ENCODE measurements around the gene TTLL5.

TTLL5 gene

GRCh38 chr14:75861161-75861621 is 200.1 kb downstream of the TTLL5 start:
- no peak for DNase-seq (ENCODE audit: low read depth in 2 of 2)

GRCh38 chr14:75863221-75863620 is 202.2 kb downstream of the TTLL5 start:
- DNase-seq (ENCODE audit: low read depth in 2 of 2): no peak

- no peak for DNase-seq (ENCODE audit: low read depth in 2 of 2)
These were observed 203.3 kb downstream of the TTLL5 start for GRCh38 chr14:75864352-75864751.

GRCh38 chr14:75865531-75865930 is 204.5 kb downstream of the TTLL5 start:
- DNase-seq (ENCODE audit: low read depth in 2 of 2): no peak

GRCh38 chr14:75866970-75867369 is 205.9 kb downstream of the TTLL5 start:
- DNase-seq (ENCODE audit: low read depth in 2 of 2): no peak

- DNase-seq (ENCODE audit: low read depth in 2 of 2): no peak
These were observed 210.3 kb downstream of the TTLL5 start for GRCh38 chr14:75871181-75871880.

GRCh38 chr14:75875958-75876357 is 214.9 kb downstream of the TTLL5 start:
- DNase-seq (ENCODE audit: low read depth in 2 of 2): no peak

GRCh38 chr14:75876530-75876929 is 215.5 kb downstream of the TTLL5 start:
- no peak for DNase-seq (ENCODE audit: low read depth in 2 of 2)

- DNase-seq (ENCODE audit: low read depth in 2 of 2): no peak
These were observed 216.2 kb downstream of the TTLL5 start for GRCh38 chr14:75877292-75877691.

- no peak for DNase-seq (ENCODE audit: low read depth in 2 of 2)
These were observed 216.8 kb downstream of the TTLL5 start for GRCh38 chr14:75877884-75878283.

GRCh38 chr14:75879031-75879430 is 218.0 kb downstream of the TTLL5 start:
- no peak for DNase-seq (ENCODE audit: low read depth in 2 of 2)

- no peak for DNase-seq (ENCODE audit: low read depth in 2 of 2)
These were observed 219.5 kb downstream of the TTLL5 start for GRCh38 chr14:75880512-75880911.

GRCh38 chr14:75881994-75882393 is 220.9 kb downstream of the TTLL5 start:
- DNase-seq (ENCODE audit: low read depth in 2 of 2): no peak

- no peak for DNase-seq (ENCODE audit: low read depth in 2 of 2)
These were observed 223.2 kb downstream of the TTLL5 start for GRCh38 chr14:75884198-75884611.

GRCh38 chr14:75885829-75886228 is 224.8 kb downstream of the TTLL5 start:
- DNase-seq (ENCODE audit: low read depth in 2 of 2): no peak

GRCh38 chr14:75886636-75887348 is 225.7 kb downstream of the TTLL5 start:
- no peak for DNase-seq (ENCODE audit: low read depth in 2 of 2)

GRCh38 chr14:75888945-75889344 is 227.9 kb downstream of the TTLL5 start:
- no peak for DNase-seq (ENCODE audit: low read depth in 2 of 2)

- no peak for DNase-seq (ENCODE audit: low read depth in 2 of 2)
These were observed 235.3 kb downstream of the TTLL5 start for GRCh38 chr14:75896341-75896740.

GRCh38 chr14:75904311-75904710 is 243.3 kb downstream of the TTLL5 start:
- no peak for DNase-seq (ENCODE audit: low read depth in 2 of 2)

- DNase-seq (ENCODE audit: low read depth in 2 of 2): no peak
These were observed 244.3 kb downstream of the TTLL5 start for GRCh38 chr14:75905147-75905904.

- DNase-seq (ENCODE audit: low read depth in 2 of 2): no peak
These were observed 245.2 kb downstream of the TTLL5 start for GRCh38 chr14:75906228-75906627.

GRCh38 chr14:75906680-75907280 is 245.7 kb downstream of the TTLL5 start:
- peak in 1 of 2 experiments; percentile 63 for DNase-seq (ENCODE audit: low read depth in 2 of 2)
